Measurements from ENCODE around the gene DUSP7.

Gene DUSP7

DNA sequence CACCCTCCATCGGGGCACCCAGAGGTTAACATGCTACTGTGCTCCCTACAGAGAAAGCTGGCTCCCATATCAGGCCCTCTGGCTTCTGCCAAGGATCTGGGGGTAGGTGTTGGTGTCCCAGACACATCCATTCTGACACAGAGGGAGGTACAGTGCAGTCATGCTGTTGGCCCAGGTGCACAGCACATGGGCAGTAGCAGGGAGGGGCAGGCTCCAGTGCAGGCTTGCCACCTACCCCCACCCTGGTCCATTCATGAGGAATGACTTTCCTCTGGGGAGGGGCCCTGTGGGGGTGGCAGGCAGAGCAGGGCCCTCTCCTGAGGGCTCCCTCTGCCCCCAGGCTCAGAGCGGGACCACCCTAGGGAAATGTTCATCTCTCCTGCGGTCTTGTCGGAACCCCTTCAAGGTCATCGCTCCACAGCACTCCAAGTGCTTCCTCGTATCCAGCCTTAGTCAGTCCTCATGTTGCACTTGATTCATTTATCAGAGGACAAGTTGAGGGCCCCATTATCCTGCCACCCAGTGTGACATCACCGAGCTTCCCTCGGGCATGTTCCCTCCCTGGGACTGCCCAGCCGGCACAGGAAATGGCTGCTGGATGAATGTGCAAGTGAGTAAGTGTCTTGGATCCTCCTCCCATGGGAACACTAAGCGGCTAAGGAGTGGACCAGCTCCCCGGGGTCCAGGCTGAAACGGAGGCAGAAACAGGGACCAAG lies 10.0 kb downstream of the DUSP7 start (continued):
- TF ChIP-seq PRDM10 (tag by site-specific recombination; IDR thresholded peaks at IDR 0.05): peak; percentile 83
- TF ChIP-seq BCL11B (tag by site-specific recombination; IDR thresholded peaks at IDR 0.05; ENCODE audit: low read depth): no peak
- TF ChIP-seq, protein P1, sequence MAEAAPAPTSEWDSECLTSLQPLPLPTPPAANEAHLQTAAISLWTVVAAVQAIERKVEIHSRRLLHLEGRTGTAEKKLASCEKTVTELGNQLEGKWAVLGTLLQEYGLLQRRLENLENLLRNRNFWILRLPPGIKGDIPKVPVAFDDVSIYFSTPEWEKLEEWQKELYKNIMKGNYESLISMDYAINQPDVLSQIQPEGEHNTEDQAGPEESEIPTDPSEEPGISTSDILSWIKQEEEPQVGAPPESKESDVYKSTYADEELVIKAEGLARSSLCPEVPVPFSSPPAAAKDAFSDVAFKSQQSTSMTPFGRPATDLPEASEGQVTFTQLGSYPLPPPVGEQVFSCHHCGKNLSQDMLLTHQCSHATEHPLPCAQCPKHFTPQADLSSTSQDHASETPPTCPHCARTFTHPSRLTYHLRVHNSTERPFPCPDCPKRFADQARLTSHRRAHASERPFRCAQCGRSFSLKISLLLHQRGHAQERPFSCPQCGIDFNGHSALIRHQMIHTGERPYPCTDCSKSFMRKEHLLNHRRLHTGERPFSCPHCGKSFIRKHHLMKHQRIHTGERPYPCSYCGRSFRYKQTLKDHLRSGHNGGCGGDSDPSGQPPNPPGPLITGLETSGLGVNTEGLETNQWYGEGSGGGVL (tag by site-specific recombination; IDR thresholded peaks at IDR 0.05): 0 out of 2 replicates have a peak, but pooled peaks have one; percentile 29
- TF ChIP-seq ZBTB17 (tag by site-specific recombination; IDR thresholded peaks at IDR 0.05): peak; percentile 15; the same call in 1 of the 2 replicates
- 0 out of 2 replicates have a peak, but pooled peaks have one; percentile 36 for TF ChIP-seq ZNF600 (tag by site-specific recombination; IDR thresholded peaks at IDR 0.05)
- TF ChIP-seq SP2 (tag by site-specific recombination; IDR thresholded peaks at IDR 0.05): peak; percentile 30; the same call in 1 of the 2 replicates
- TF ChIP-seq, protein P2, sequence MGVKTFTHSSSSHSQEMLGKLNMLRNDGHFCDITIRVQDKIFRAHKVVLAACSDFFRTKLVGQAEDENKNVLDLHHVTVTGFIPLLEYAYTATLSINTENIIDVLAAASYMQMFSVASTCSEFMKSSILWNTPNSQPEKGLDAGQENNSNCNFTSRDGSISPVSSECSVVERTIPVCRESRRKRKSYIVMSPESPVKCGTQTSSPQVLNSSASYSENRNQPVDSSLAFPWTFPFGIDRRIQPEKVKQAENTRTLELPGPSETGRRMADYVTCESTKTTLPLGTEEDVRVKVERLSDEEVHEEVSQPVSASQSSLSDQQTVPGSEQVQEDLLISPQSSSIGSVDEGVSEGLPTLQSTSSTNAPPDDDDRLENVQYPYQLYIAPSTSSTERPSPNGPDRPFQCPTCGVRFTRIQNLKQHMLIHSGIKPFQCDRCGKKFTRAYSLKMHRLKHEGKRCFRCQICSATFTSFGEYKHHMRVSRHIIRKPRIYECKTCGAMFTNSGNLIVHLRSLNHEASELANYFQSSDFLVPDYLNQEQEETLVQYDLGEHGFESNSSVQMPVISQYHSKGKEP (tag by site-specific recombination; IDR thresholded peaks at IDR 0.05): no peak
- TF ChIP-seq ZSCAN16 (tag by site-specific recombination; IDR thresholded peaks at IDR 0.05): no peak
- peak; percentile 54 for TF ChIP-seq WT1 (tag by site-specific recombination; IDR thresholded peaks at IDR 0.05)
- TF ChIP-seq, protein P3, sequence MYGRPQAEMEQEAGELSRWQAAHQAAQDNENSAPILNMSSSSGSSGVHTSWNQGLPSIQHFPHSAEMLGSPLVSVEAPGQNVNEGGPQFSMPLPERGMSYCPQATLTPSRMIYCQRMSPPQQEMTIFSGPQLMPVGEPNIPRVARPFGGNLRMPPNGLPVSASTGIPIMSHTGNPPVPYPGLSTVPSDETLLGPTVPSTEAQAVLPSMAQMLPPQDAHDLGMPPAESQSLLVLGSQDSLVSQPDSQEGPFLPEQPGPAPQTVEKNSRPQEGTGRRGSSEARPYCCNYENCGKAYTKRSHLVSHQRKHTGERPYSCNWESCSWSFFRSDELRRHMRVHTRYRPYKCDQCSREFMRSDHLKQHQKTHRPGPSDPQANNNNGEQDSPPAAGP (tag by site-specific recombination; IDR thresholded peaks at IDR 0.05): peak; percentile 83
- TF ChIP-seq ZNF660 (tag by site-specific recombination; IDR thresholded peaks at IDR 0.05): 0 out of 2 replicates have a peak, but pooled peaks have one; percentile 14
- TF ChIP-seq SP7 (tag by site-specific recombination; IDR thresholded peaks at IDR 0.05): peak; percentile 72
- TF ChIP-seq ZNF629 (tag by site-specific recombination; IDR thresholded peaks at IDR 0.05): peak; percentile 74
- TF ChIP-seq ZBTB21 (tag by site-specific recombination; IDR thresholded peaks at IDR 0.05): peak; percentile 36; the same call in 1 of the 2 replicates
- 0 out of 2 replicates have a peak, but pooled peaks have one; percentile 19 for TF ChIP-seq SP3 (tag by site-specific recombination; IDR thresholded peaks at IDR 0.05)
- TF ChIP-seq KLF8 (tag by site-specific recombination; IDR thresholded peaks at IDR 0.05): no peak

DNA sequence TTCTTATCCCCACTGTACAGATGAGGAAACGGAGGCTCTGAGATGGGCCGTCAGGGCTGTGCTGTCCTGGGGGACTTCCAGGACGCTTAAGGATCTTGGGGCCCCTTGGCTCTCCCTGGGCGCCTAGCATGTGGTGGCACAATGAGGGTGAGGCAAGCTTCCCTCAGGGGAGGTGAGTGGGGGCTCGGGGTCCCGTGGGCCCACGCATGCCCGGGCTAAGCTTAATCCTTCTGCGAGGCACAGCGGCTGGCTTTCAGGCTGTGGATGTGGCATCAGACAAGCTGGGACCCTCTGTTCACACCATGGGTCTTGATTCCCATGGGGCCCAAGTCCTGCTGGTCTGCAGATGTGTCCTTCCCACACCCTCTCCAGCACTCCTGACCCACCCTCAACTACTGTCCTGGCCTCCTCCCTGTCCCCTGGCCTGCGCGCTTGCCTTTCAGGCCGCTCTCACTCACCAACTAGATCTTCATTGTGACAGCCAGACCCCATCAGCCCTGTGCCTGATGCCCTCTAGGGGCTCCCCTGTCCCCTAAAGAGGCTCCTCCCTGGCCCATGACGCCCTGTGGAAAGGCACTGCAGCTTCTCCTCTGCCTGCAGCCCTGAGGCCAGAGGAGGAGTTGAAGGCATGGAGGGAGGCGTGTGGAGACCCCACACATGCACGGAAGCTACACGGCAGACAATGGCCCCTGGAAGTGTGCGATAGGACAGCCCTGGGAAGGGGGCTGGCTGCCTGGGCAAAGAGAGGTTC lies 11.3 kb downstream of the DUSP7 start:
- POLR2A ChIA-PET: interaction anchor here (0.6 to 1.5 kb wide), 3 partner anchors 11 to 78 kb away, joined by 3 read pairs; no protein-coding TSS in a partner anchor
- TF ChIP-seq ZNF394 (tag by site-specific recombination; IDR thresholded peaks at IDR 0.05; ENCODE audit: borderline replicate concordance) (peak; percentile 24; the same call in 1 of the 2 replicates), ZNF416 (tag by site-specific recombination; IDR thresholded peaks at IDR 0.05) (no peak), YY1 (tag by site-specific recombination; IDR thresholded peaks at IDR 0.05) (no peak), ZBTB8A (tag by site-specific recombination; IDR thresholded peaks at IDR 0.05) (peak; percentile 78)
- no peak overlapping the region for H3K27ac ChIP-seq (ENCODE audit: extremely low read depth, low read depth, low read length)

More for the DNA sequence above, 11.3 kb downstream of the DUSP7 start:
- Histone ChIP-seq H3K9me3 (ENCODE audit: control insufficient read depth, insufficient read depth, low read depth, low read length) (no peaks in the 10 kb centered on the region), H3K4me1 (ENCODE audit: control insufficient read depth, insufficient read depth, low read length) (no peaks in the 10 kb centered on the region), H3K4me3 (ENCODE audit: low read depth, low read length) (no peak overlapping the region), H3K36me3 (ENCODE audit: control insufficient read depth in 2 of 2, insufficient read depth in 1 of 2, low read length in 2 of 2) (peaks cover 0 to 24% of the 10 kb centered on the region in 2 experiments; a peak in 1 of 3 replicates)
- CTCF ChIA-PET: interaction anchor here (1.1 kb wide), 1 partner anchor 120 kb away, joined by 3 read pairs; no protein-coding TSS in a partner anchor

Data from HEK293 (cell line).